HL-60 (cell line): ENCODE results near the gene JAKMIP1.

ENCODE experiments used
- DNase-seq, 2 experiments: peaks; one replicate each; pipeline ENCODE4 v3.0.0-alpha.2; 2010 to 2020; ENCODE audit warnings: low read depth in 1 of 2, low spot score in 1 of 2
- H3K27ac ChIP-seq: fragments of 250-450 bp; sonication (Bioruptor Pico); replicated peaks from 2 replicates; pipeline ENCODE4 v1.5.1; 2020; ENCODE audit warnings: mild to moderate bottlenecking, moderate library complexity
- H3K27me3 ChIP-seq: fragments of 250-450 bp; sonication (Bioruptor Pico); 2 replicates; pipeline ENCODE4 v1.5.1; 2021; ENCODE audit warnings: mild to moderate bottlenecking, moderate library complexity; ENCODE audit not compliant: insufficient read depth, poor library complexity, severe bottlenecking
- H3K4me3 ChIP-seq: replicated peaks from 2 replicates; pipeline ENCODE4 v1.5.1; 2011; ENCODE audit warnings: mild to moderate bottlenecking, control low read depth, low read length; ENCODE audit not compliant: insufficient read depth
- GABPA ChIP-seq: IDR thresholded peaks from 2 replicates; pipeline ENCODE4 v1.6.1; 2012; ENCODE audit warnings: low read depth
- POLR2AphosphoS5 ChIP-seq: IDR thresholded peaks from 2 replicates; pipeline ENCODE4 v1.6.1; 2012; ENCODE audit warnings: low read depth
- SPI1 ChIP-seq: IDR thresholded peaks from 2 replicates; pipeline ENCODE4 v1.6.1; 2012; ENCODE audit warnings: low read depth, mild to moderate bottlenecking, borderline replicate concordance
- TF ChIP-seq, protein P1 (sequence below): IDR thresholded peaks from one replicate; pipeline ENCODE4 v1.5.1; 2011; ENCODE audit warnings: low read length, control low read depth, inconsistent platforms; ENCODE audit not compliant: insufficient read depth
- TF ChIP-seq, protein P2 (sequence below): IDR thresholded peaks from 2 replicates; pipeline ENCODE4 v1.6.1; 2012; ENCODE audit warnings: low read depth; ENCODE audit not compliant: insufficient replicate concordance

The JAKMIP1 gene

DNA sequence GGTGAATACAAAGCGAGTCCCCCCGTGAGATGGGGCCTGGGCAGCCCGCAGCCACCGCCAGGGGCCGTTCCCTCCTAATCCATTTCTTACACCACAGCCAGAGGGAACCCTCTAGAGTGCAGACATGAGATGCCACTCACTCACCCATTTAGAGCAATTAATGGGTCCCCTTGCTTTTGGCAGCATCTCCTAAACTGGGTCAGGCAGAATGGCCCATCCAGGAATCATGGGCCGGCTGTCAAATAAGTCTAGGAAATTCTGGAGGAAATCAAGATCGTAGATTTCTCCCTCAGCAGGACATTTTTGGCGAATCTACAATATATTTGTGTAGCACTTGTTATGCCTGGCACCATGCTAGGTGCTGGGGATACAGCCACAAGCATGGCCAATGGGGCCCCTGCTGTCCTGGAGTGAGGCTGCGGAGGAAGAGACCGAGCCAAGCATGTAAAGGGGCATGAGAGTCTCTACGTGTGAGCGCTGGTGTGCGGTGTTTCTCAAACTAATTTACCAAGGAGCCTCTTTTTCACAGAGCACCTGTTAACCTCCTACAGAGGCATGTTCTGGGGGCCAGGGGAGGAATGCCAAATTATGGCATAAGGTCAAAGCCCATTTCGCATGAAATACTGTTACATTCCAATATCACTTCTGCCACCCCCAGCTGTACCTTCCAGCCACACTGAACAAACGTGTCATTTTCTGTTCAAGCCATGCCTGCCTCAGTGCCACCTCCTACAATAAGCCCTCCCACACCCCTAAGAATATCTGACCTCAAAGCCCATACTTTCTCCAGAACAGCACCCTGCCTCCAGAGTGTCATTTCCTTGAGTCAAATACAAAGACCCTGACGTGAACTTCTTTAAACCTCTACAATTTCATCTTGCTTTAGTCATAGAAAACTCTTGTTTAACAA is 28.1 kb upstream of the JAKMIP1 start:
- no peak overlapping the region for H3K4me3 ChIP-seq
- TF ChIP-seq GABPA (no peak), POLR2AphosphoS5 (no peak), SPI1 (no peak)
- TF ChIP-seq, protein P1, sequence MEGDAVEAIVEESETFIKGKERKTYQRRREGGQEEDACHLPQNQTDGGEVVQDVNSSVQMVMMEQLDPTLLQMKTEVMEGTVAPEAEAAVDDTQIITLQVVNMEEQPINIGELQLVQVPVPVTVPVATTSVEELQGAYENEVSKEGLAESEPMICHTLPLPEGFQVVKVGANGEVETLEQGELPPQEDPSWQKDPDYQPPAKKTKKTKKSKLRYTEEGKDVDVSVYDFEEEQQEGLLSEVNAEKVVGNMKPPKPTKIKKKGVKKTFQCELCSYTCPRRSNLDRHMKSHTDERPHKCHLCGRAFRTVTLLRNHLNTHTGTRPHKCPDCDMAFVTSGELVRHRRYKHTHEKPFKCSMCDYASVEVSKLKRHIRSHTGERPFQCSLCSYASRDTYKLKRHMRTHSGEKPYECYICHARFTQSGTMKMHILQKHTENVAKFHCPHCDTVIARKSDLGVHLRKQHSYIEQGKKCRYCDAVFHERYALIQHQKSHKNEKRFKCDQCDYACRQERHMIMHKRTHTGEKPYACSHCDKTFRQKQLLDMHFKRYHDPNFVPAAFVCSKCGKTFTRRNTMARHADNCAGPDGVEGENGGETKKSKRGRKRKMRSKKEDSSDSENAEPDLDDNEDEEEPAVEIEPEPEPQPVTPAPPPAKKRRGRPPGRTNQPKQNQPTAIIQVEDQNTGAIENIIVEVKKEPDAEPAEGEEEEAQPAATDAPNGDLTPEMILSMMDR, result no peak
- TF ChIP-seq, protein P2, sequence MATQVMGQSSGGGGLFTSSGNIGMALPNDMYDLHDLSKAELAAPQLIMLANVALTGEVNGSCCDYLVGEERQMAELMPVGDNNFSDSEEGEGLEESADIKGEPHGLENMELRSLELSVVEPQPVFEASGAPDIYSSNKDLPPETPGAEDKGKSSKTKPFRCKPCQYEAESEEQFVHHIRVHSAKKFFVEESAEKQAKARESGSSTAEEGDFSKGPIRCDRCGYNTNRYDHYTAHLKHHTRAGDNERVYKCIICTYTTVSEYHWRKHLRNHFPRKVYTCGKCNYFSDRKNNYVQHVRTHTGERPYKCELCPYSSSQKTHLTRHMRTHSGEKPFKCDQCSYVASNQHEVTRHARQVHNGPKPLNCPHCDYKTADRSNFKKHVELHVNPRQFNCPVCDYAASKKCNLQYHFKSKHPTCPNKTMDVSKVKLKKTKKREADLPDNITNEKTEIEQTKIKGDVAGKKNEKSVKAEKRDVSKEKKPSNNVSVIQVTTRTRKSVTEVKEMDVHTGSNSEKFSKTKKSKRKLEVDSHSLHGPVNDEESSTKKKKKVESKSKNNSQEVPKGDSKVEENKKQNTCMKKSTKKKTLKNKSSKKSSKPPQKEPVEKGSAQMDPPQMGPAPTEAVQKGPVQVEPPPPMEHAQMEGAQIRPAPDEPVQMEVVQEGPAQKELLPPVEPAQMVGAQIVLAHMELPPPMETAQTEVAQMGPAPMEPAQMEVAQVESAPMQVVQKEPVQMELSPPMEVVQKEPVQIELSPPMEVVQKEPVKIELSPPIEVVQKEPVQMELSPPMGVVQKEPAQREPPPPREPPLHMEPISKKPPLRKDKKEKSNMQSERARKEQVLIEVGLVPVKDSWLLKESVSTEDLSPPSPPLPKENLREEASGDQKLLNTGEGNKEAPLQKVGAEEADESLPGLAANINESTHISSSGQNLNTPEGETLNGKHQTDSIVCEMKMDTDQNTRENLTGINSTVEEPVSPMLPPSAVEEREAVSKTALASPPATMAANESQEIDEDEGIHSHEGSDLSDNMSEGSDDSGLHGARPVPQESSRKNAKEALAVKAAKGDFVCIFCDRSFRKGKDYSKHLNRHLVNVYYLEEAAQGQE, result no peak
- no peak overlapping the region for H3K27ac ChIP-seq
- no peaks in the 10 kb centered on the region for H3K27me3 ChIP-seq
- no peak for DNase-seq

DNA sequence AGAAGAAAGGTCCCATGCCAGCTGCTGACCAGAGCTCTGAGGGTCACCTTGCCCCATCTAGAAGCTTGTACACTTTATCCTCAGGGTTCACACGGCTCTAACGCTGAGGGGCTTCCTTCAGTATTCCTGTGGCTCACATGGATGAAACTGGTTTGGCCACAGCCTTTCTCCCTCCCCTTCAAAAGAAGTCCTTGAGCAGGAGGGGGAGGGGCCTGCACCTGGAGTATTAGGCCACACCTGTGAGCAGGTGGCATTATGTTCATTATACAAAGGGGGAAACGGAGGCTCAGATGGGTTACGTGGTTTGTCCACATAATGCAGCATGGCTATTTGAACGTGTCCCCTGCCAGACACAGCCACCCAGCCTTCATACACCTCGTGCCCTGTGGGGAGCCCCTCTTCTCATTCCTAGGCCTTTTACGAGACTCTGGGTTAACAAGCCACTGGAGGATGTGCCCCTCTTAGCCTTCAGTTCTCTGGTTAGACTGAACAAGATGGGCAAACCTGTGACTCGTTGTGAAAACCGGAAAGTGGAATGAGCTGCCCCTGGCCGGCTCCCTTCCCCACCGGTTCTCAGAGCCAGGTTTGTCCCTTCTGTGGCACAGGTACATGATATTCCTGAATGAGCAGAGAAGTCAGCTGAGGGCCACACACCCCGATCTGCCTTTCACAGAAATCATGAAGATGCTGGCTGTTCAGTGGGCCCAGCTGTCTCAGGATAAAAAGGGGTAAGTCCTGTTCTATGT is 27.2 kb upstream of the JAKMIP1 start:
- no peak overlapping the region for H3K4me3 ChIP-seq

DNA sequence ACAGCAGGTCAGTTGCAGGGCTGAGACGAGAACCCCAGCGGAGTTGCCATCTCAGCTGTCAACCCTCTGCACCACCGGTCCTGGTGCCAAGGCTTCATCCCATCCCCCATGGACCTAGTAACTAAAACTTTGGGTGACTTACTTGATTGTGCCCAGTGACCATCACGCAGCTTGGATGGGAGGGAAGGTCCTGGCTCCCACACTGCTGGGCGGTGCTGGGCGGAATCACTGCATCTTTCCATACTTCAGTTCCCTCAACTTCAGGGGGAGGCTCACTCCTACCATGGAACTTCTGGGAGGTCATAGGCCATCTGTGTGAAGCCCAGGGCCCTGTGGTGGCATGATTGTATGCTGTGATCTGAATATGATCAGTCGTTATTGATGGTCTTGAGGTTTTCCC is 26.2 kb upstream of the JAKMIP1 start:
- H3K4me3 ChIP-seq, result no peak overlapping the region
- no peaks in the 10 kb centered on the region for H3K27me3 ChIP-seq
- DNase-seq, result no peak
- H3K27ac ChIP-seq, result no peak overlapping the region
- TF ChIP-seq GABPA (no peak), POLR2AphosphoS5 (no peak), SPI1 (no peak)
- TF ChIP-seq, protein P1, result no peak
- TF ChIP-seq, protein P2, result no peak

More for the DNA sequence above, 27.2 kb upstream of the JAKMIP1 start:
- Histone ChIP-seq H3K27me3 (no peaks in the 10 kb centered on the region), H3K27ac (no peak overlapping the region)
- TF ChIP-seq GABPA, result no peak
- TF ChIP-seq, protein P2, result no peak
- TF ChIP-seq, protein P1, result no peak
- TF ChIP-seq POLR2AphosphoS5, result no peak
- no peak for TF ChIP-seq SPI1
- no peak for DNase-seq
